Vagina (tissue), 2 donors: ENCODE measurements around the gene FCN3. TPM values are rescaled to one million over a fixed set of nuclear protein-coding genes. Genes with fewer than 3 reads are reported as not detected.

Source experiments
- DNase-seq, 2 donors: peaks; one replicate each; pipeline ENCODE4 v3.0.0-alpha.2; 2017; ENCODE audit errors: extremely low spot score in 2 of 2
- H3K27ac ChIP-seq: fragments of 200-600 bp; sonication (generic); one replicate; pipeline ENCODE4 v1.5.1; 2019
- H3K27me3 ChIP-seq: fragments of 200-600 bp; sonication (generic); one replicate; pipeline ENCODE4 v1.5.1; 2019
- H3K36me3 ChIP-seq, 2 donors: fragments of 200-600 bp; sonication (generic); one replicate each; pipeline ENCODE4 v1.5.1; 2017 to 2019
- H3K4me1 ChIP-seq: fragments of 200-600 bp; sonication (generic); one replicate; pipeline ENCODE4 v1.5.1; 2019
- H3K4me3 ChIP-seq, 2 donors: fragments of 200-600 bp; sonication (generic); 1 replicate in 1 of 2; 2 replicates in 1 of 2; pipeline ENCODE4 v1.5.1; 2016 to 2019
- H3K9me3 ChIP-seq: fragments of 200-600 bp; sonication (generic); one replicate; pipeline ENCODE4 v1.5.1; 2019
- CTCF ChIP-seq, 3 experiments: fragments of 450-650 bp in 2 of 3; fragments of 200-600 bp in 1 of 3; sonication (generic) in 1 of 3; IDR thresholded peaks; one replicate each; pipeline ENCODE4 v1.5.1; 2017 to 2019; ENCODE audit warnings: antibody characterized with exemption in 3 of 3, mild to moderate bottlenecking in 2 of 3, moderate library complexity in 2 of 3
- POLR2A ChIP-seq, 2 donors: fragments of 450-650 bp; IDR thresholded peaks; one replicate each; pipeline ENCODE4 v1.6.1; 2017; ENCODE audit warnings: antibody characterized with exemption in 2 of 2, mild to moderate bottlenecking in 2 of 2, moderate library complexity in 2 of 2
- POLR2AphosphoS5 ChIP-seq, 2 donors: sonication (generic); formaldehyde crosslinking; IDR thresholded peaks; one replicate each; pipeline ENCODE4 v1.9.0; 2017; ENCODE audit warnings: antibody characterized with exemption in 2 of 2, mild to moderate bottlenecking in 2 of 2, low read depth in 1 of 2; ENCODE audit not compliant: insufficient read depth in 1 of 2
- intact Hi-C: fragments of 100-400 bp; cut with DNase I; formaldehyde crosslinking; loops from one replicate; pipeline ENCODE4 v1.15.1; 2023
- total RNA-seq: library from RNA; depleted of rRNA; stranded (reverse); fragments of >200 nt; gene quantifications from one replicate; pipeline ENCODE4 v1.2.3, GENCODE V29; 2016

Gene FCN3
- total RNA-seq, 1 donor from 2014 or later, result 1.7 TPM

- TF ChIP-seq POLR2A (IDR thresholded peaks at IDR 0.05) (no peak), POLR2AphosphoS5 (IDR thresholded peaks at IDR 0.05; ENCODE audit: insufficient read depth in 1 of 2, low read depth in 1 of 2) (no peak), CTCF (IDR thresholded peaks at IDR 0.05) (no peak)
- H3K27ac ChIP-seq, result no peak overlapping the region
- peaks cover 38% of the 10 kb centered on the region for H3K4me1 ChIP-seq
- intact Hi-C loops, result no loop called here
- no peak overlapping the region for H3K4me3 ChIP-seq
- peaks cover 0 to 50% of the 10 kb centered on the region in 2 donors for H3K36me3 ChIP-seq
- no peaks in the 10 kb centered on the region for H3K9me3 ChIP-seq
- H3K27me3 ChIP-seq, result no peaks in the 10 kb centered on the region
- DNase-seq, result no peak
These were observed 21.0 kb downstream of the FCN3 start for GRCh38 chr1:27353629-27354028.

- Histone ChIP-seq H3K9me3 (no peaks in the 10 kb centered on the region), H3K27ac (no peak overlapping the region), H3K27me3 (no peaks in the 10 kb centered on the region), H3K4me1 (peaks cover 39% of the 10 kb centered on the region), H3K4me3 (no peak overlapping the region), H3K36me3 (peaks cover 0 to 46% of the 10 kb centered on the region in 2 donors)
- intact Hi-C loops, result no loop called here
- no peak for TF ChIP-seq POLR2A (IDR thresholded peaks at IDR 0.05)
- TF ChIP-seq CTCF (IDR thresholded peaks at IDR 0.05), result no peak
- no peak for DNase-seq
These were observed 21.5 kb downstream of the FCN3 start for GRCh38 chr1:27353166-27353565.

GRCh38 chr1:27351541-27352107, 23.0 kb downstream of the FCN3 start:
- H3K4me3 ChIP-seq, result peak overlapping the region; percentile 37 to 65
- TF ChIP-seq POLR2A (IDR thresholded peaks at IDR 0.05) (no peak), CTCF (IDR thresholded peaks at IDR 0.05) (no peak), POLR2AphosphoS5 (IDR thresholded peaks at IDR 0.05; ENCODE audit: insufficient read depth in 1 of 2, low read depth in 1 of 2) (peak in 1 of 2 donors; percentile 2)
- no peaks in the 10 kb centered on the region for H3K9me3 ChIP-seq
- H3K27me3 ChIP-seq, result no peaks in the 10 kb centered on the region
- peak overlapping the region; percentile 72 for H3K27ac ChIP-seq
- no peak for DNase-seq
- peaks cover 0 to 36% of the 10 kb centered on the region in 2 donors for H3K36me3 ChIP-seq
- peaks cover 42% of the 10 kb centered on the region for H3K4me1 ChIP-seq
- intact Hi-C loops, result no loop called here

GRCh38 chr1:27350663-27351540, 23.7 kb downstream of the FCN3 start:
- no peak for DNase-seq
- TF ChIP-seq POLR2AphosphoS5 (IDR thresholded peaks at IDR 0.05; ENCODE audit: insufficient read depth in 1 of 2, low read depth in 1 of 2), result peak in 1 of 2 donors; percentile 43
- no peak for TF ChIP-seq POLR2A (IDR thresholded peaks at IDR 0.05)
- Histone ChIP-seq H3K36me3 (peaks cover 0 to 29% of the 10 kb centered on the region in 2 donors), H3K27me3 (no peaks in the 10 kb centered on the region), H3K4me1 (peaks cover 44% of the 10 kb centered on the region), H3K4me3 (peak overlapping the region; percentile 37 to 65), H3K9me3 (no peaks in the 10 kb centered on the region), H3K27ac (peak overlapping the region; percentile 72)
- intact Hi-C loops, result no loop called here

GRCh38 chr1:27349784-27350662, 24.6 kb downstream of the FCN3 start:
- H3K27me3 ChIP-seq, result no peaks in the 10 kb centered on the region
- intact Hi-C loops, result no loop called here
- H3K4me1 ChIP-seq, result peaks cover 44% of the 10 kb centered on the region
- H3K4me3 ChIP-seq, result peak overlapping the region; percentile 37 to 65
- H3K27ac ChIP-seq, result peak overlapping the region; percentile 31
- DNase-seq, result no peak
- peaks cover 0 to 20% of the 10 kb centered on the region in 2 donors for H3K36me3 ChIP-seq
- TF ChIP-seq POLR2A (IDR thresholded peaks at IDR 0.05) (no peak), CTCF (IDR thresholded peaks at IDR 0.05) (no peak), POLR2AphosphoS5 (IDR thresholded peaks at IDR 0.05; ENCODE audit: insufficient read depth in 1 of 2, low read depth in 1 of 2) (no peak)
- H3K9me3 ChIP-seq, result no peaks in the 10 kb centered on the region
